ENCODE data around the gene LRCH4. TPM values are rescaled to one million over a fixed set of nuclear protein-coding genes. Genes with fewer than 3 reads are reported as not detected.

The LRCH4 gene
- total and polyA plus RNA-seq, 2 of the 8 experiments (the other 6 are each of a cell fraction or from before 2014, with no cell fraction given): 15.5 to 36.6 TPM

GRCh38 chr7:100573691-100574361 lies 12.1 kb downstream of the LRCH4 start, which contains the start of gene SAP25 (continued):
- TF ChIP-seq SUZ12 (IDR thresholded peaks at IDR 0.05; ENCODE audit: low read length) (no peak), NANOG (IDR thresholded peaks at IDR 0.05; ENCODE audit: insufficient read depth, low read depth, low read length, poor library complexity, severe bottlenecking) (no peak), RBBP5 (IDR thresholded peaks at IDR 0.05; ENCODE audit: borderline replicate concordance, low read depth, low read length) (no peak), RNF2 (IDR thresholded peaks at IDR 0.05; ENCODE audit: borderline replicate concordance, low read depth, low read length, missing control alignments, poor library complexity, severe bottlenecking) (no peak), NRF1 (IDR thresholded peaks at IDR 0.05; ENCODE audit: low read depth, low read length) (no peak), GABPA (IDR thresholded peaks at IDR 0.05; ENCODE audit: borderline replicate concordance, insufficient read depth, low read length) (peak; percentile 47; the same call in 1 of the 2 replicates)

Data from H1 (cell line).